Neural crest cell (in vitro differentiated cells): ENCODE measurements around the gene APBA2. TPM values are rescaled to one million over a fixed set of nuclear protein-coding genes. Genes with fewer than 3 reads are reported as not detected.

Experiments
- DNase-seq: peaks from one replicate; pipeline ENCODE4 v3.0.0; 2021; ENCODE audit warnings: low read depth, mixed read lengths, low spot score
- H3K27ac Mint-ChIP-seq: one replicate; pipeline ENCODE4 v1.8.0; 2021; ENCODE audit warnings: mild to moderate bottlenecking, mixed read lengths; ENCODE audit not compliant: unreplicated experiment
- H3K27me3 Mint-ChIP-seq: 2 replicates; pipeline ENCODE4 v1.8.0; 2021; ENCODE audit warnings: low read depth, mild to moderate bottlenecking, mixed read lengths
- H3K36me3 Mint-ChIP-seq: 2 replicates; pipeline ENCODE4 v1.8.0; 2021; ENCODE audit warnings: low read depth, mild to moderate bottlenecking, mixed read lengths
- H3K4me1 Mint-ChIP-seq: 2 replicates; pipeline ENCODE4 v1.8.0; 2021; ENCODE audit warnings: mixed read lengths
- H3K4me3 Mint-ChIP-seq: one replicate; pipeline ENCODE4 v1.8.0; 2021; ENCODE audit warnings: mild to moderate bottlenecking, mixed read lengths
- H3K9me3 Mint-ChIP-seq: 2 replicates; pipeline ENCODE4 v1.8.0; 2021; ENCODE audit warnings: mixed read lengths
- CTCF ChIP-seq: fragments of 200-600 bp; sonication (generic); conservative IDR thresholded peaks from 2 replicates; pipeline ENCODE4 v1.5.0; 2021; ENCODE audit warnings: antibody characterized with exemption, mild to moderate bottlenecking
- total RNA-seq: library from RNA; stranded (reverse); gene quantifications from 2 replicates; pipeline ENCODE4 v1.2.1, GENCODE V29; 2021

Gene APBA2
- total RNA-seq, 1 donor from 2014 or later = 79.9 TPM

- no peak for TF ChIP-seq CTCF
- DNase-seq = no peak
- peak overlapping the region; percentile 81 for H3K4me3 Mint-ChIP-seq
- peaks cover 8% of the 10 kb centered on the region for H3K36me3 Mint-ChIP-seq
- peaks cover 7% of the 10 kb centered on the region for H3K9me3 Mint-ChIP-seq
- H3K27ac Mint-ChIP-seq = peak overlapping the region; percentile 91
- H3K4me1 Mint-ChIP-seq = peaks cover 74% of the 10 kb centered on the region
- H3K27me3 Mint-ChIP-seq = no peaks in the 10 kb centered on the region
Measured at GRCh38 chr15:28995705-28996104, 109.9 kb downstream of the APBA2 start.

GRCh38 chr15:28996289-28996688 is 110.5 kb downstream of the APBA2 start:
- TF ChIP-seq CTCF = no peak
- DNase-seq = no peak
- H3K9me3 Mint-ChIP-seq = peaks cover 7% of the 10 kb centered on the region
- H3K27ac Mint-ChIP-seq = peak overlapping the region; percentile 91
- H3K27me3 Mint-ChIP-seq = no peaks in the 10 kb centered on the region
- peaks cover 8% of the 10 kb centered on the region for H3K36me3 Mint-ChIP-seq
- H3K4me3 Mint-ChIP-seq = no peak overlapping the region
- H3K4me1 Mint-ChIP-seq = peaks cover 70% of the 10 kb centered on the region

GRCh38 chr15:28996953-28997352 is 111.2 kb downstream of the APBA2 start:
- Mint-ChIP-seq H3K4me3 (no peak overlapping the region), H3K27me3 (no peaks in the 10 kb centered on the region), H3K27ac (peak overlapping the region; percentile 94), H3K36me3 (peaks cover 9% of the 10 kb centered on the region), H3K4me1 (peaks cover 64% of the 10 kb centered on the region), H3K9me3 (peaks cover 7% of the 10 kb centered on the region)
- no peak for TF ChIP-seq CTCF
- no peak for DNase-seq

GRCh38 chr15:28997791-28998190 is 112.0 kb downstream of the APBA2 start:
- Mint-ChIP-seq H3K27ac (no peak overlapping the region), H3K4me3 (no peak overlapping the region), H3K9me3 (peaks cover 7% of the 10 kb centered on the region), H3K4me1 (peaks cover 56% of the 10 kb centered on the region), H3K36me3 (peaks cover 15% of the 10 kb centered on the region), H3K27me3 (no peaks in the 10 kb centered on the region)
- no peak for TF ChIP-seq CTCF
- DNase-seq = no peak

GRCh38 chr15:28998511-28998910 is 112.7 kb downstream of the APBA2 start:
- peaks cover 22% of the 10 kb centered on the region for H3K36me3 Mint-ChIP-seq
- no peak for TF ChIP-seq CTCF
- no peaks in the 10 kb centered on the region for H3K27me3 Mint-ChIP-seq
- H3K4me3 Mint-ChIP-seq = no peak overlapping the region
- H3K27ac Mint-ChIP-seq = peak overlapping the region; percentile 78
- H3K4me1 Mint-ChIP-seq = peaks cover 52% of the 10 kb centered on the region
- peaks cover 11% of the 10 kb centered on the region for H3K9me3 Mint-ChIP-seq
- no peak for DNase-seq
